ENCODE results near the gene TXNDC17. TPM values are rescaled to one million over a fixed set of nuclear protein-coding genes. Genes with fewer than 3 reads are reported as not detected.

Gene TXNDC17
- total RNA-seq, 2 experiments from 2014 or later = 52.7 to 54.6 TPM

DNA sequence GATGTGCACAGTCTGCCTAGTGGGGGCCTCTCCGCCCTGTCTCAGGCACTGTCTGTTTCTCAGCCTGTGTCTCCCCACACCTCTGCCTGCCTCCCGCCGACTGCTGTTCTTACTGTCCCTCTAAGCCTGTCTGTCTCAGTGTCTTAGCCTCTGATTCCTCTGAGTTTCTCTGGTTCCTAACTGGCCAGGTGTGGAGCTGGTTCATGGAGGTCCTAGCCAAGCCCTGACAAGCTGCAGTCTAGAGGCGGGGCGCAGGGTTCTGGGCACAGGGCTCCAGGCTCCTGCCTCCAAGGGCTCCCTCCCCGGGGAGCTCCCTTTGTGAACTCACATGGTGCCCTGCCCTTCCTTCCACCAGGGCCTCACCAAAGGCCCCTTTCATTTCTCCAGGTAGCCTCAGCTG lies 30.1 kb downstream of the TXNDC17 start:
- POLR2A ChIA-PET = no interaction called here
- Mint-ChIP-seq H3K4me3 (no peak overlapping the region), H3K27me3 (peaks cover 6% of the 10 kb centered on the region), H3K36me3 (no peaks in the 10 kb centered on the region), H3K4me1 (peaks cover 4% of the 10 kb centered on the region), H3K9me3 (no peaks in the 10 kb centered on the region), H3K27ac (no peak overlapping the region)
- no peak for ATAC-seq (ENCODE audit: low read depth)
- no peak for DNase-seq

GRCh38 chr17:6671431-6671830 lies 30.6 kb downstream of the TXNDC17 start:
- DNase-seq = no peak
- Mint-ChIP-seq H3K36me3 (no peaks in the 10 kb centered on the region), H3K27ac (no peak overlapping the region), H3K4me1 (peaks cover 2% of the 10 kb centered on the region), H3K4me3 (no peak overlapping the region), H3K27me3 (peaks cover 10% of the 10 kb centered on the region), H3K9me3 (no peaks in the 10 kb centered on the region)
- POLR2A ChIA-PET = no interaction called here
- ATAC-seq (ENCODE audit: low read depth) = no peak

GRCh38 chr17:6674586-6674985 lies 33.7 kb downstream of the TXNDC17 start:
- H3K36me3 Mint-ChIP-seq = no peaks in the 10 kb centered on the region
- H3K4me1 Mint-ChIP-seq = peaks cover 9% of the 10 kb centered on the region
- ATAC-seq (ENCODE audit: low read depth) = no peak
- no peak overlapping the region for H3K4me3 Mint-ChIP-seq
- no peaks in the 10 kb centered on the region for H3K9me3 Mint-ChIP-seq
- POLR2A ChIA-PET = no interaction called here
- no peak overlapping the region for H3K27ac Mint-ChIP-seq
- H3K27me3 Mint-ChIP-seq = peaks cover 34% of the 10 kb centered on the region
- no peak for DNase-seq

- peaks cover 41% of the 10 kb centered on the region for H3K27me3 Mint-ChIP-seq
- no peak for ATAC-seq (ENCODE audit: low read depth)
- no peak for DNase-seq
- no peak overlapping the region for H3K4me3 Mint-ChIP-seq
- H3K27ac Mint-ChIP-seq = no peak overlapping the region
- H3K9me3 Mint-ChIP-seq = no peaks in the 10 kb centered on the region
- H3K36me3 Mint-ChIP-seq = no peaks in the 10 kb centered on the region
- H3K4me1 Mint-ChIP-seq = peaks cover 9% of the 10 kb centered on the region
- POLR2A ChIA-PET = no interaction called here
Measured at GRCh38 chr17:6675201-6675825, 34.5 kb downstream of the TXNDC17 start.

- Mint-ChIP-seq H3K27me3 (peaks cover 51% of the 10 kb centered on the region), H3K27ac (no peak overlapping the region), H3K4me1 (peaks cover 9% of the 10 kb centered on the region), H3K36me3 (no peaks in the 10 kb centered on the region), H3K4me3 (no peak overlapping the region), H3K9me3 (no peaks in the 10 kb centered on the region)
- POLR2A ChIA-PET = no interaction called here
- DNase-seq (no peak), ATAC-seq (ENCODE audit: low read depth) (no peak)
Measured at GRCh38 chr17:6676802-6677157, 35.9 kb downstream of the TXNDC17 start.

DNA sequence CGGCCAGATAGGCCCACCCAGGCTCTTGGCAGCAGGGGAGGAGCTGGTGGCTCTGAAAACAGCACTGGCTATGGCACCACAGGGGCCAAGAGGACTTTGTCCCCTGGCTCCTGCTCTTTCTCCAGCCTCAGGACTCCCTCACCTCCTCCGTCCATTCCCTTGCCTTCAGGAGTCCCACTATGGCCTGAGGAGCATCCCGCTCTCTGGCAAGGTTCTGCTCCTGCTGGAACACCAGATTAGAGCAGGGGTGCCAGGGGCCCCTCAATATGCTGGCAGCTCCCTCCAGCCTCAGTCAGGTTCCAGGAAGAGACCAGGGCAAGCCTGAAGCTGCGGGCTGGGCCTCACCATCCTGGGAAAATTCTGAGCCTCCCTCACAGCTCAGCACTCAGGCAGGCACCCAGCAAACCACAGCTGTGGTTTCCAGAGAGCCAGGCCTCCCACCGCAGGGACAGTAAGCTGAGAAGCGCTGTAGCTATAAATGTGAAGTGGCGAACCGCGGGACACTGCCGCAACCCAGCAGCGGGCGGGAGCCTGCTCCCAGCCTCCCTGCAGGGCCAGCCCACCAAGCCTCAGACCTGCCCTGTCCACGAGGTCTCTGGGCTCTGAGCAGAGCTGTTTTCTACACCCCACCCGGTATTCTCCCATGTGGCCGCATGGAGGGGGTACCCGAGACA lies 36.4 kb downstream of the TXNDC17 start:
- Mint-ChIP-seq H3K4me1 (peaks cover 9% of the 10 kb centered on the region), H3K27ac (no peak overlapping the region), H3K27me3 (peaks cover 56% of the 10 kb centered on the region), H3K4me3 (no peak overlapping the region), H3K36me3 (no peaks in the 10 kb centered on the region), H3K9me3 (no peaks in the 10 kb centered on the region)
- DNase-seq = peak; percentile 51
- POLR2A ChIA-PET = interaction anchor here (0.6 kb wide), 1 partner anchor 27 kb away, joined by 4 read pairs; no protein-coding TSS in a partner anchor
- peak; percentile 53 for ATAC-seq (ENCODE audit: low read depth)

- Mint-ChIP-seq H3K9me3 (no peaks in the 10 kb centered on the region), H3K4me3 (no peak overlapping the region), H3K27ac (no peak overlapping the region), H3K36me3 (no peaks in the 10 kb centered on the region), H3K27me3 (peaks cover 60% of the 10 kb centered on the region), H3K4me1 (peaks cover 9% of the 10 kb centered on the region)
- POLR2A ChIA-PET = interaction anchor here (0.7 kb wide), 1 partner anchor 16 kb away, joined by 3 read pairs; no protein-coding TSS in a partner anchor
- ATAC-seq (ENCODE audit: low read depth) = no peak
- no peak for DNase-seq
Measured at GRCh38 chr17:6677946-6678345, 37.1 kb downstream of the TXNDC17 start.

GRCh38 chr17:6679241-6679640 lies 38.4 kb downstream of the TXNDC17 start:
- Mint-ChIP-seq H3K36me3 (no peaks in the 10 kb centered on the region), H3K9me3 (no peaks in the 10 kb centered on the region), H3K27ac (no peak overlapping the region), H3K27me3 (peaks cover 64% of the 10 kb centered on the region), H3K4me1 (peaks cover 9% of the 10 kb centered on the region), H3K4me3 (no peak overlapping the region)
- no peak for DNase-seq
- ATAC-seq (ENCODE audit: low read depth) = no peak
- POLR2A ChIA-PET = interaction anchor here (0.6 kb wide), 1 partner anchor 11 kb away, joined by 3 read pairs; no protein-coding TSS in a partner anchor

DNA sequence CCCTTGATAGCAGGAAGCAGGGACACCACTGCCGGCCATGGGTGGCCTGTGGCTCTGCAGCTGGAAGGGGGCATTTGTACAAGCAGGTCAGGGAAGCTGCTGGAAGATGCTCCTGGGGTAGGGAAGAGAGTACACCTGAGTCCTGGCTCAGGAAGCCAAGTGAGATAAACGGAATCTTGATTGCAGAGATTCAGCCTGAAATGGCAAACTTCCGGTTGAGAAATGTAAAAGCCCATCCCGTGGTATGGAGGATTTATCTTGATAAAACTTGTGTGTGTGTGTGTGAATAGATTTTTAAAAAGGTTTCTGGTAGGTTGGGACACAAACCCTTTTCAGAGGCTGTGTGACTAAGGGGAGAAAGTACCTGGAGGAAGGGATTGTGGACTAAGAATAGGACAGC lies 40.3 kb downstream of the TXNDC17 start:
- Mint-ChIP-seq H3K4me3 (no peak overlapping the region), H3K27ac (no peak overlapping the region), H3K27me3 (peaks cover 68% of the 10 kb centered on the region), H3K36me3 (no peaks in the 10 kb centered on the region), H3K4me1 (peaks cover 9% of the 10 kb centered on the region), H3K9me3 (no peaks in the 10 kb centered on the region)
- ATAC-seq (ENCODE audit: low read depth) = no peak
- POLR2A ChIA-PET = no interaction called here
- DNase-seq = no peak

- peaks cover 65% of the 10 kb centered on the region for H3K27me3 Mint-ChIP-seq
- no peak for DNase-seq
- POLR2A ChIA-PET = no interaction called here
Measured at GRCh38 chr17:6681671-6682070, 40.8 kb downstream of the TXNDC17 start.

GRCh38 chr17:6682339-6682738 lies 41.5 kb downstream of the TXNDC17 start:
- no peak for DNase-seq
- H3K9me3 Mint-ChIP-seq = no peaks in the 10 kb centered on the region
- H3K27me3 Mint-ChIP-seq = peaks cover 67% of the 10 kb centered on the region
- peaks cover 6% of the 10 kb centered on the region for H3K4me1 Mint-ChIP-seq
- H3K27ac Mint-ChIP-seq = no peak overlapping the region
- H3K36me3 Mint-ChIP-seq = no peaks in the 10 kb centered on the region
- no peak for ATAC-seq (ENCODE audit: low read depth)
- POLR2A ChIA-PET = interaction anchor here (0.9 kb wide), 1 partner anchor 9 kb away, joined by 3 read pairs; no protein-coding TSS in a partner anchor
- no peak overlapping the region for H3K4me3 Mint-ChIP-seq

More at GRCh38 chr17:6681671-6682070, 40.8 kb downstream of the TXNDC17 start:
- Mint-ChIP-seq H3K9me3 (no peaks in the 10 kb centered on the region), H3K36me3 (no peaks in the 10 kb centered on the region), H3K27ac (no peak overlapping the region), H3K4me1 (peaks cover 9% of the 10 kb centered on the region), H3K4me3 (no peak overlapping the region)
- no peak for ATAC-seq (ENCODE audit: low read depth)

DNA sequence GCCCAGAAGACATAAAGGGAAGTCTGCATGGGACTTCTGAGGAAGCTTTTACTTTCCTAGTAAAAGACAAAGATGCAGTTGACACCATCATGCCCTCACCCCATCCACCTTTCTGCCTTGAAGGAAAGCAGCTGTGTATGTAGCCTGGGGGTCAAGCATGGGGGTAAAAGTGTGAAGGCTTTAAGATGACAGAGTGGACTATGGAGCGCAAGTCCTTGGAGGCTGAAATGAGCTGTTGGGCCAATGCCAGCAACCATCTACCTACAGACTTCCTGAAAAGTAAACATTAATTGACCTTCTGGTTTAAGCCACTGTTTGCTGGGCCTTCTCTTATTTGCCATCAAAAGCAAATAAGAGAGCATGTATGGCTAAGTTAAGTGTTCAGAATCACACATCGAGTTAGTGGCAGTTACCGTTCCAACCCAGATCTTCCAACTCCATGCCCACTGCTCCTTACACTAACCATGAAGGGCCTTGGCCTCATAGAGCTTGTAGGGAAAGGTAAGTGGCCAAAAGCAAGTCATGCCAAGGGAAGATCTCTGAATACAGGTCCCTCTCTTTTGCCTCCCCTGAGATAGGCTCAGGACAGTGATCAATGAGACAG lies 42.3 kb downstream of the TXNDC17 start:
- Mint-ChIP-seq H3K9me3 (no peaks in the 10 kb centered on the region), H3K4me3 (no peak overlapping the region), H3K4me1 (peaks cover 1% of the 10 kb centered on the region), H3K27ac (no peak overlapping the region), H3K27me3 (peaks cover 64% of the 10 kb centered on the region), H3K36me3 (no peaks in the 10 kb centered on the region)
- DNase-seq = no peak
- POLR2A ChIA-PET = interaction anchor here (0.9 kb wide), 1 partner anchor 8 kb away, joined by 3 read pairs; no protein-coding TSS in a partner anchor
- no peak for ATAC-seq (ENCODE audit: low read depth)

GRCh38 chr17:6683730-6684459 lies 43.0 kb downstream of the TXNDC17 start:
- H3K36me3 Mint-ChIP-seq = no peaks in the 10 kb centered on the region
- POLR2A ChIA-PET = no interaction called here
- H3K27ac Mint-ChIP-seq = no peak overlapping the region
- ATAC-seq (ENCODE audit: low read depth) (no peak), DNase-seq (no peak)
- no peaks in the 10 kb centered on the region for H3K9me3 Mint-ChIP-seq
- H3K27me3 Mint-ChIP-seq = peaks cover 57% of the 10 kb centered on the region
- no peaks in the 10 kb centered on the region for H3K4me1 Mint-ChIP-seq
- no peak overlapping the region for H3K4me3 Mint-ChIP-seq
